ENCODE results near the gene SLA2. TPM values are rescaled to one million over a fixed set of nuclear protein-coding genes. Genes with fewer than 3 reads are reported as not detected.

SLA2 gene
- polyA plus RNA-seq, 1 donor from 2014 or later, result 0.68 TPM

GRCh38 chr20:36607586-36608387 lies 38.2 kb downstream of the SLA2 start:
- peak overlapping the region; percentile 39 to 99 (median 47) for H3K27ac Mint-ChIP-seq
- H3K4me3 Mint-ChIP-seq, result peak overlapping the region; percentile 9 to 89 (median 30)
- H3K27me3 Mint-ChIP-seq, result no peaks in the 10 kb centered on the region
- no peaks in the 10 kb centered on the region for H3K9me3 Mint-ChIP-seq
- peaks cover 17 to 22% (median 21%) of the 10 kb centered on the region in 3 donors for H3K4me1 Mint-ChIP-seq
- H3K36me3 Mint-ChIP-seq, result no peaks in the 10 kb centered on the region

DNA sequence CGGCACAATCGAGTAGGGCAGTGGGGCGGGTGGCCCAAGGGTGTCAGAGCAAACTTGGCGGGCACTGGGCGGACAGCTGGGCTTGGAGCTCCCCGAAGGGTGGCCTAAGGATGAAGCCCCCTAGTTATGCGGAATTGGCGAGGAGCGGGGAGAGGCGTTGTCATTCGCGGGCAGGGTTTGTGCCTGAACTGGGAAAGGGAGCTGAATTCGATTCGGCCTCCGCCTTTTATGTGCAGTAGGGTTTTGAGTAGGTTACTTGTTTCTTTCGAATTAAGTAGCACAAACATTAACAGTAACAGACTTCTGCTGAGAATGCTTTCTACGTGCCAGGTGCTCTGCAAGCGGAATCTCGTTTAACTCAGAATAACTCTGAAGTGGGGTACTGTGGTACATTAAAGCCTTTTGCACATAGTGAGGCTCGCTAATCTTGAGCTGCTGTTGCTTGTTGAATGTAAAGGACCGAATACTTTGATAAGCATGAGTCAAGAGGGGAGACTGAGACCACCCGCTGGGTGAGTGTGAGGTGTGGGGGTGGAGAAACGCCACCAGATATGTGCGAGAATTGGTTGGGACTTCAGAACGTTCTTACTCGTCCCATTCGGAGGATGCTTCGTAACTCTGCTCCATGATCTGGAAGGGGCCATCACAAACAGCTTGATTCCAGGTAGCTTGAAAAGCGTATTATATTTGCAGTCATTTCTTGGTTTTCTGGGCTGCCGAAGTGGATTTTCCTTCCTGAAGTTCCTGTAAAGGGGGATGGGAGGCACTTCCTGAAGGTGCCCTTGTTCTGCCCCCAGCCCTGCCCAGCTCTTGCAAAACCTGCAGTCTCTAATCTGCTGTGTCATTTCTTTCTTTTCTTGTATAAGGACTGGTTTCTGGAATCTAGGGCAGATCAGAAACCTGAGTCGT lies 39.6 kb downstream of the SLA2 start:
- Mint-ChIP-seq H3K4me3 (peak overlapping the region; percentile 89 to 97 (median 96)), H3K9me3 (no peaks in the 10 kb centered on the region), H3K4me1 (peaks cover 20 to 28% (median 26%) of the 10 kb centered on the region in 3 donors), H3K27ac (peak overlapping the region; percentile 98 to 99 (median 98)), H3K36me3 (no peaks in the 10 kb centered on the region), H3K27me3 (no peaks in the 10 kb centered on the region)

- H3K9me3 Mint-ChIP-seq, result no peaks in the 10 kb centered on the region
- peaks cover 20 to 30% (median 27%) of the 10 kb centered on the region in 3 donors for H3K4me1 Mint-ChIP-seq
- no peaks in the 10 kb centered on the region for H3K36me3 Mint-ChIP-seq
- H3K4me3 Mint-ChIP-seq, result peak within 1 kb of the TSS; percentile 89 to 97 (median 96)
- H3K27ac Mint-ChIP-seq, result peak within 1 kb of the TSS; percentile 98 to 99 (median 98)
- H3K27me3 Mint-ChIP-seq, result no peaks in the 10 kb centered on the region
These were observed 40.4 kb downstream of the SLA2 start, which contains the start of gene RAB5IF for GRCh38 chr20:36605399-36606157. RAB5IF (plus strand) TSS chr20:36605779; CDS start chr20:36605952, 173 bp downstream.

GRCh38 chr20:36604952-36605398 lies 41.0 kb downstream of the SLA2 start:
- Mint-ChIP-seq H3K4me3 (peak overlapping the region; percentile 89 to 97 (median 96)), H3K9me3 (no peaks in the 10 kb centered on the region), H3K4me1 (peaks cover 23 to 33% (median 30%) of the 10 kb centered on the region in 3 donors)

GRCh38 chr20:36601540-36601939 lies 44.5 kb downstream of the SLA2 start:
- Mint-ChIP-seq H3K9me3 (no peaks in the 10 kb centered on the region), H3K27ac (peak overlapping the region in 1 of 3 donors; percentile 94), H3K4me1 (peaks cover 24 to 33% (median 32%) of the 10 kb centered on the region in 3 donors), H3K36me3 (no peaks in the 10 kb centered on the region), H3K4me3 (peak overlapping the region in 3 of 4 donors; percentile 39 to 89 (median 83)), H3K27me3 (no peaks in the 10 kb centered on the region)

More at GRCh38 chr20:36604952-36605398, 41.0 kb downstream of the SLA2 start:
- no peaks in the 10 kb centered on the region for H3K27me3 Mint-ChIP-seq
- peak overlapping the region; percentile 98 to 99 (median 98) for H3K27ac Mint-ChIP-seq
- H3K36me3 Mint-ChIP-seq, result no peaks in the 10 kb centered on the region

DNA sequence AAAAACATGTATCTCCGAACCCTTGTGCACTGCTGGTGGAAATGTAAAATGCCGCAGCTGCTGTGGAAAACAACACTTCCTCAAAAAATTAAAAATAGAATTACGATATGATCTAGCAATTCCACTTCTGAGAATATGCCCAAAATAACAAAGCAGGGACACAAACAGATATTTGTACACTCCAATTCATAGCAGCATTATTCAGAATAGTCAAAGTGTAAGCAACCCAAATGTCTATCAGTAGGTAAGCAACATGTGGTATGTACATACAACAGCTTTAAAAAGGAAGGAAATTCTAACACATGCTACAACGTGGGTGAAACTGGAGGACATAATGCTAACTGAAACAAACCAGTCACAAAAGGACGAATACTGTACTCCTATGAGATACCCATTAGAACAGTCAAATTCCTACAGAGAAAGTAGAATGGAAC lies 46.1 kb downstream of the SLA2 start:
- H3K27me3 Mint-ChIP-seq, result no peaks in the 10 kb centered on the region
- peak overlapping the region; percentile 83 to 89 (median 87) for H3K27ac Mint-ChIP-seq
- H3K4me3 Mint-ChIP-seq, result peak overlapping the region; percentile 55 to 86 (median 76)
- peaks cover 28 to 35% (median 31%) of the 10 kb centered on the region in 3 donors for H3K4me1 Mint-ChIP-seq
- no peaks in the 10 kb centered on the region for H3K9me3 Mint-ChIP-seq
- H3K36me3 Mint-ChIP-seq, result no peaks in the 10 kb centered on the region

- Mint-ChIP-seq H3K27me3 (no peaks in the 10 kb centered on the region), H3K4me3 (peak overlapping the region in 1 of 4 donors; percentile 51), H3K4me1 (peaks cover 22 to 38% (median 28%) of the 10 kb centered on the region in 3 donors), H3K36me3 (no peaks in the 10 kb centered on the region), H3K9me3 (no peaks in the 10 kb centered on the region), H3K27ac (peak overlapping the region; percentile 82 to 99 (median 98))
These were observed 52.6 kb downstream of the SLA2 start for GRCh38 chr20:36593347-36593929.

DNA sequence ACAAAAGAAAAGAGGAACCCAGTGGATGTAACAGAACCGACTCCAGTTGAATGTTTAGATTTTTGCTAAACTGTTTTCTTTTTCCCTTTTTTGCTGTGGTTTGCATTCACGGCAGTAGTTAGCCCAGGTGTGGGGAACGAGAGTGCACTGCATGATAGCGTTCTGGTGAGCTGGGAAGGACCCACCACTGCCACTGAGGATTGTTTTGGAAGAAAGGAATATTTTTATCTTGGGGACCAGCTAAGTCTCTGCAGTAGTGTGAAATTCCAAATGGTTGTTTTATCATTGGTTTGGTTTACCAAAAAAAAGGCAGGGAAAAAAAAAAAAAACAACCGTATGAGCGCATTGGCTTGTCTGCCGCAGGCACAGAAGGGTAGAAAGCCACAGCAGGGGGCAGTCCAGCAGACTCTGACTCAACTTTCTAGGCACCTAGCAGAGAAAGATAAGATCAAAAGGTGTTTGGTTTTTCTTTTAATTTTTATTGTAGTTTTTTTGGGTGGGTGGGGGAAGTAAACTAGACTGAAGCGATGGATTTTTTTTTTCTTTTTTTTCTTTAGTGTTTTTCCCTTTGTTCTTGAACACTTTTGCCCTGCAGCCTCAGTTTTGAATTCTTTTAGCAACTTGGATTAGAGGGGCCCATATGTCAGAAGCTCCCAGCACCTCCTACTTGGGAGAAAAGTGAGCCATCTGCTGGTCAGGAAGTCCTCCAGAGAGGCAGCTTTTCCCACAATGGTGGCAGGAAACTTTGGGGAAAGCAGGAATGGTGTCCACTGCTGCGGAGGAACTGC lies 53.9 kb downstream of the SLA2 start:
- H3K4me3 Mint-ChIP-seq, result peak overlapping the region in 1 of 4 donors; percentile 23
- peak overlapping the region; percentile 74 to 99 (median 98) for H3K27ac Mint-ChIP-seq
- H3K4me1 Mint-ChIP-seq, result peaks cover 21 to 39% (median 33%) of the 10 kb centered on the region in 3 donors
- H3K27me3 Mint-ChIP-seq, result no peaks in the 10 kb centered on the region
- no peaks in the 10 kb centered on the region for H3K9me3 Mint-ChIP-seq
- no peaks in the 10 kb centered on the region for H3K36me3 Mint-ChIP-seq

DNA sequence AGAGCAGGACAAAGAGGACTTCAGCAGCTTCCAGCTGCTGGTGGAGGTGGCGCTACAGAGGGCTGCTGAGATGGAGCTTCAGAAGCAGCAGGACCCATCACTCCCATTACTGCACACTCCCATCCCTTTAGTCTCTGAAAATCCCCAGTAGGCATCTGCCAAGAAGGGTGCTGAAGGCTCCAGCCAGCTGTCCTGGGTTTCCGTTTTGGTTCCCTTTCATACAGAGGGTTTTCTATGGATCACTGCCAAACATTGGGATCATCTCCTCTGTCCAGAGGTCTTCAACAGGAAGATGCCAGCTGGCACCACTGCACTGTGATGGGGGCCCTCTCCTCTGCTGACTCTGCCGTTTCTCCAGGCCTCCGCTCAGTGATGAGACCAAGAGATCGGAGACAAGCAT lies 54.7 kb downstream of the SLA2 start:
- Mint-ChIP-seq H3K4me1 (peaks cover 23 to 44% (median 33%) of the 10 kb centered on the region in 3 donors), H3K27ac (peak overlapping the region in 2 of 3 donors; percentile 83 to 98), H3K9me3 (no peaks in the 10 kb centered on the region), H3K27me3 (no peaks in the 10 kb centered on the region), H3K36me3 (no peaks in the 10 kb centered on the region), H3K4me3 (peak overlapping the region in 1 of 4 donors; percentile 54)

- Mint-ChIP-seq H3K9me3 (no peaks in the 10 kb centered on the region), H3K27ac (peak overlapping the region; percentile 47 to 90 (median 83)), H3K27me3 (no peaks in the 10 kb centered on the region), H3K4me3 (no peak overlapping the region), H3K36me3 (no peaks in the 10 kb centered on the region), H3K4me1 (peaks cover 8 to 25% (median 12%) of the 10 kb centered on the region in 3 donors)
These were observed 58.5 kb downstream of the SLA2 start for GRCh38 chr20:36587388-36588070.

DNA sequence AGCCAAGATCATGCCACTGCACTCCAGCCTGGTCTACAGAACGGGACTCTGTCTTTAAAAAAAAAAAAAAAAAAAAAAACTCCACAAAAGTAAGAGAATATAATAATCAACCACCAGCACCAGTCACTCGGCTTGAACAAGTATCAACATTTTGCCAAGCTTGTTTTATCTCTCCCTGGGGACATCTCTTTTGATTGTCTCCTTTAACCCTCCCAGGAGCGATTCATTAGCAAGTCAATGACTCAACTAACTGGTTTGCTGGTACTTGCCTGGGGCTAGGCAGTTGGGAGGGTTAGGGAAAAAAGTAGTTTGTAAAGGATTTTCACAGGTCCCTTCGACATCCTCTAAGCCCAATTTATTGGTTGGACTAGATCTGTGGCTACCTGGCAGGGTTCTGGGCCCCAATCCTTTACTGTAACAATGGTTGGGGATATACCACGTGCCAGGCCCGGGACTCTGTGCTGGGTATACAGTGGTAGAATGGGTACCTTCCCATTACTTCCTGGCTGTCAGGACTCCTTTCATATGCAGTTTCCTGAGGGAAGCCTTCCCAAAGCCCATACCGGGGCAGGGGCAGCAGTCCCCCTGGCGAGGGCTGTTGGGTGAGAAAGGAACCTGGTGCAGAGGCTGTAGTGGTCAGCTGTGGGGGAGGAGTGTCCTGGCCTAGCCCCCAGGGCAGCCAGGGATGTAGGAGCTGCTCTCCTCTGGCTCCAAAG lies 60.4 kb downstream of the SLA2 start:
- Mint-ChIP-seq H3K4me3 (no peak overlapping the region), H3K27ac (peak overlapping the region in 2 of 3 donors; percentile 67 to 83), H3K36me3 (no peaks in the 10 kb centered on the region), H3K27me3 (no peaks in the 10 kb centered on the region), H3K9me3 (no peaks in the 10 kb centered on the region), H3K4me1 (peaks cover 8 to 17% (median 12%) of the 10 kb centered on the region in 3 donors)

GRCh38 chr20:36584018-36584481 lies 61.9 kb downstream of the SLA2 start:
- peaks cover 1% of the 10 kb centered on the region for H3K36me3 Mint-ChIP-seq
- H3K9me3 Mint-ChIP-seq, result no peaks in the 10 kb centered on the region
- H3K27ac Mint-ChIP-seq, result peak overlapping the region in 2 of 3 donors; percentile 31 to 71
- H3K4me1 Mint-ChIP-seq, result peaks cover 11 to 17% (median 16%) of the 10 kb centered on the region in 3 donors
- no peaks in the 10 kb centered on the region for H3K27me3 Mint-ChIP-seq
- H3K4me3 Mint-ChIP-seq, result no peak overlapping the region

Data from IgD-negative memory B cell (primary cell).